Measurements from ENCODE around the gene ARSG. TPM values are rescaled to one million over a fixed set of nuclear protein-coding genes. Genes with fewer than 3 reads are reported as not detected.
A peak's percentile ranks its signal among the peaks of the same experiment; 100 is the strongest.

Gene ARSG
- total and polyA plus RNA-seq, 2 of the 13 experiments (the other 11 are each of a cell fraction or from before 2014, with no cell fraction given), result 3.7 to 15.2 TPM

GRCh38 chr17:68248199-68248825 lies 43.0 kb upstream of the ARSG start (continued):
- no peak for TF ChIP-seq MEF2D (CRISPR knock-in tag; IDR thresholded peaks at IDR 0.05)
- TF ChIP-seq POLR2A (IDR thresholded peaks at IDR 0.05; ENCODE audit: insufficient read depth in 1 of 2, low read depth in 2 of 2, low read length in 2 of 2), result no peak
- TF ChIP-seq ZHX2 (IDR thresholded peaks at IDR 0.05; ENCODE audit: low read depth), result no peak
- TF ChIP-seq ZHX2 (CRISPR knock-in tag; IDR thresholded peaks at IDR 0.05; ENCODE audit: borderline replicate concordance), result no peak
- TF ChIP-seq ZNF770 (CRISPR knock-in tag; IDR thresholded peaks at IDR 0.05), result peak; percentile 73
- 0 out of 2 replicates have a peak, but pooled peaks have one; percentile 23 for TF ChIP-seq TP53 (CRISPR knock-in tag; conservative IDR thresholded peaks at IDR 0.05)
- TF ChIP-seq PPARG (CRISPR knock-in tag; conservative IDR thresholded peaks at IDR 0.05), result no peak
- TF ChIP-seq ZBTB39 (CRISPR knock-in tag; IDR thresholded peaks at IDR 0.05), result 0 out of 2 replicates have a peak, but pooled peaks have one; percentile 2
- no peak for TF ChIP-seq NFATC3 (CRISPR knock-in tag; IDR thresholded peaks at IDR 0.05)
- TF ChIP-seq ZKSCAN5 (CRISPR knock-in tag; IDR thresholded peaks at IDR 0.05), result no peak; the same call in 1 of the 2 replicates
- TF ChIP-seq E2F2 (CRISPR knock-in tag; IDR thresholded peaks at IDR 0.05; ENCODE audit: borderline replicate concordance), result 0 out of 2 replicates have a peak, but pooled peaks have one; percentile 66
- peak; percentile 95; the same call in 1 of the 2 replicates for TF ChIP-seq NRL (CRISPR knock-in tag; IDR thresholded peaks at IDR 0.05; ENCODE audit: borderline replicate concordance)
- 0 out of 2 replicates have a peak, but pooled peaks have one; percentile 43 for TF ChIP-seq ZNF280B (CRISPR knock-in tag; IDR thresholded peaks at IDR 0.05; ENCODE audit: borderline replicate concordance)
